ENCODE results near the gene REC114. TPM values are rescaled to one million over a fixed set of nuclear protein-coding genes. Genes with fewer than 3 reads are reported as not detected.

The REC114 gene
- total RNA-seq, 1 experiment from 2014 or later, result not detected

- no peak for DNase-seq (ENCODE audit: extremely low read depth, low read depth)
Observed at GRCh38 chr15:73601451-73602445, 158.8 kb downstream of the REC114 start.

GRCh38 chr15:73602446-73602843 lies 159.5 kb downstream of the REC114 start:
- DNase-seq (ENCODE audit: extremely low read depth, low read depth), result no peak

- no peak for DNase-seq (ENCODE audit: extremely low read depth, low read depth)
Observed at GRCh38 chr15:73602992-73603391, 160.0 kb downstream of the REC114 start.

GRCh38 chr15:73604477-73604876 lies 161.5 kb downstream of the REC114 start:
- DNase-seq (ENCODE audit: extremely low read depth, low read depth), result no peak

GRCh38 chr15:73605759-73606436 lies 162.9 kb downstream of the REC114 start:
- DNase-seq (ENCODE audit: extremely low read depth, low read depth), result no peak

GRCh38 chr15:73607405-73607804 lies 164.4 kb downstream of the REC114 start:
- DNase-seq (ENCODE audit: extremely low read depth, low read depth), result no peak

GRCh38 chr15:73607843-73608242 lies 164.9 kb downstream of the REC114 start:
- no peak for DNase-seq (ENCODE audit: extremely low read depth, low read depth)

GRCh38 chr15:73608475-73608874 lies 165.5 kb downstream of the REC114 start:
- DNase-seq (ENCODE audit: extremely low read depth, low read depth), result no peak

GRCh38 chr15:73608941-73609340 lies 166.0 kb downstream of the REC114 start:
- DNase-seq (ENCODE audit: extremely low read depth, low read depth), result no peak

Other genes with a start within 250 kb of the REC114 start
- not detected in 2 replicates for gene HCN4, start 74.2 kb upstream of the REC114 start, total RNA-seq (2014; rRNA removed; shearing (Covaris generic))
- 56.9 and 59.7 TPM in 2 replicates for gene NPTN, start 190.2 kb downstream of the REC114 start, total RNA-seq (2014; rRNA removed; shearing (Covaris generic))
- 30.2 and 32.8 TPM in 2 replicates for gene CD276, start 241.2 kb downstream of the REC114 start, total RNA-seq (2014; rRNA removed; shearing (Covaris generic))

Measured in NCI-H460 (cell line).